Stimulated activated naive CD8-positive, alpha-beta T cell treated with anti-CD3 and anti-CD28 coated beads, Interleukin-15, Interleukin-2, amounts not matched to agents 100 ng/mL and 50 ng/mL, for 24 hours (primary cell): Measurements from ENCODE around the gene TCAF2.
A peak's percentile ranks its signal among the peaks of the same experiment; 100 is the strongest.
"Not testable (repeated sequence)": the region's sequence is repeated elsewhere in the genome, so short reads cannot be mapped to it uniquely, and the experiment has no call there.

Experiments used
- H3K27ac Mint-ChIP-seq: one replicate; pipeline ENCODE4 v1.8.0; 2021; ENCODE audit warnings: mild to moderate bottlenecking, mixed read lengths
- H3K27me3 Mint-ChIP-seq: one replicate; pipeline ENCODE4 v1.8.0; 2021; ENCODE audit warnings: mixed read lengths
- H3K36me3 Mint-ChIP-seq: one replicate; pipeline ENCODE4 v1.8.0; 2021; ENCODE audit warnings: low read depth, mixed read lengths
- H3K4me1 Mint-ChIP-seq: one replicate; pipeline ENCODE4 v1.8.0; 2021; ENCODE audit warnings: low read depth, mixed read lengths
- H3K4me3 Mint-ChIP-seq: one replicate; pipeline ENCODE4 v1.8.0; 2021; ENCODE audit warnings: mild to moderate bottlenecking, mixed read lengths
- H3K9me3 Mint-ChIP-seq: one replicate; pipeline ENCODE4 v1.8.0; 2021; ENCODE audit warnings: mixed read lengths

Gene TCAF2

DNA sequence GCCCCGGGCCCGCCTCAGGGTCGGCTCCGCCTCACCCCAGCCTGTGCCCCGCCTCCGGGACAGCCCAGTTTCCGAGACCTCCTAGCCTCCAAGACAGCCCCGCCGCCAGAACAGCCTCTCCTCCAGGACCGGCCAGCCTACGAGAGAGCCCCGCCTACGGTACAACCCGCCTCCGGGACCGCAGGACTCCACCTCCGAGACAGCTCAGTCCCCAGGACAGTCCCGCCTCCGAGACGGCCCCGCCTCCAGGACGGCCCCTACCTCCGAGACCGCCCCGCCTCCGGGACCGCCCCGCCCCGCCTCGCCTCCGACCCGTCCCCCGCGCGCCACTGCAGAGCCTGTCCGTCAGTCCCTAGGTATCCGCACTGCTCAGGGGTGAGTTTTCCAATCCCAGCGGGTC, at the start of gene TCAF2:
Gene TCAF2, plus strand, starts transcription at position 329 of the 400 bp plus-strand sequence.
- H3K4me3 Mint-ChIP-seq: peak within 1 kb of the TSS; percentile 35

DNA sequence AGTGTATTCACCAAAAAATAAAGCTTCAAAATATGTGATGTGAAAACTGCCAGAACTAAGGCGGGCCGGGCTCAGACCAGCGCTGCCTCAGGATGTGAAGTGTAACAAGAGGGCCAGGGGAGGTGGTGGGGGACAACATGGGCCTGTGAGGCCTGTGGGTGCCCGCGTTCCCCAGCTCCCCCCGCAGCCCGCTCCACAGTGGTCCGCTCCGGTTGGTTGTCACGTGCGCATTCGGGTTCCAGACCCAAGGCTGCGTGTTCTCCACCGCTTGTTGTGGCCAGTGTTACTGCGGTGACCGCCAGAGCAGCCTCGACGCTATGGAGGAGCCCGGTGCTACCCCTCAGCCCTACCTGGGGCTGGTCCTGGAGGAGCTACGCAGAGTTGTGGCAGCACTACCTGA, 49.3 kb upstream of the TCAF2 start, which contains the start of gene CTAGE15:
Gene CTAGE15, plus strand, starts transcription at position 301 of the 400 bp plus-strand sequence. Its CDS starts 17 bp downstream, at position 318.
- not testable (repeated sequence) for H3K36me3 Mint-ChIP-seq, H3K4me1 Mint-ChIP-seq, H3K9me3 Mint-ChIP-seq, H3K27ac Mint-ChIP-seq, H3K4me3 Mint-ChIP-seq, H3K27me3 Mint-ChIP-seq

More for the DNA sequence above, at the start of gene TCAF2:
- not testable (repeated sequence) for H3K4me1 Mint-ChIP-seq, H3K27me3 Mint-ChIP-seq, H3K36me3 Mint-ChIP-seq, H3K9me3 Mint-ChIP-seq, H3K27ac Mint-ChIP-seq

DNA sequence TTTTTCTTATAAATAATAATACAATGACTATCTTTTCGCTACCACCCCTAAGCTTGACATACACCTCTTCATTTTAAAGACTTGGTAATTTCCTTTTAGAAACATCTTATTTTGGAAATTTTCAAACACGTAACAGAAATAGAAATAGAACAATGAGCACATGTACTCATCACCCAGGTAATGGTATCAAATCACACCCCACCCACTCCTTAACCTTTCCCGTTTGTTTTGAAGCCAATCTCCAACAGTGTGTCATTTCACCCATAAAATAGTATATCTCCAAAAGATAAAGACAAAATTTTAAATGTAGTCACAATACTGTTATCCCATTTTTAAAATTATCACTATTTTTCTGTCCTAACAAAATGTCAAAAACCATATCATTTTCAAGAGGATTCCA, 32.6 kb upstream of the TCAF2 start:
- not testable (repeated sequence) for H3K27me3 Mint-ChIP-seq

DNA sequence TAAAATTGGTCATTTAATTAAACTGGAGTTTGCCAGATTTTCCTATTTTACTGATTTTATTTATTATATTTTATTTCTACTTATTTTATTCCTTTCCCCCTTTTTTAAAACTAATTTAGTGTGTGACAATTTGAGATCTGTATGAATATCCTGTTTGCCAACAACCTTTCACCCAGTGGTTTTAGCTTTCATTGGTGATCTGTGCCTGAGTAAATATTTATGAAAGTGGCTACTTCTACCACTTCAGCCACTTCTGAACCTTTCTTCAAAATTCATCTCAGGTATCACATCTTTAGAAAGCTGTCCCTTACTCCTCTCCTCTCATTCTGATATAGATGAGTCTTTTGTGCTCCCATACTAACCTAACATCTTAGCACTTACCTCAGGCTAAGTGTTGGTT, 30.9 kb upstream of the TCAF2 start:
- H3K36me3 Mint-ChIP-seq, H3K27ac Mint-ChIP-seq, H3K4me1 Mint-ChIP-seq, H3K4me3 Mint-ChIP-seq, H3K9me3 Mint-ChIP-seq, H3K27me3 Mint-ChIP-seq: not testable (repeated sequence)

More for the DNA sequence above, 32.6 kb upstream of the TCAF2 start:
- not testable (repeated sequence) for H3K4me3 Mint-ChIP-seq, H3K4me1 Mint-ChIP-seq, H3K27ac Mint-ChIP-seq, H3K36me3 Mint-ChIP-seq, H3K9me3 Mint-ChIP-seq

DNA sequence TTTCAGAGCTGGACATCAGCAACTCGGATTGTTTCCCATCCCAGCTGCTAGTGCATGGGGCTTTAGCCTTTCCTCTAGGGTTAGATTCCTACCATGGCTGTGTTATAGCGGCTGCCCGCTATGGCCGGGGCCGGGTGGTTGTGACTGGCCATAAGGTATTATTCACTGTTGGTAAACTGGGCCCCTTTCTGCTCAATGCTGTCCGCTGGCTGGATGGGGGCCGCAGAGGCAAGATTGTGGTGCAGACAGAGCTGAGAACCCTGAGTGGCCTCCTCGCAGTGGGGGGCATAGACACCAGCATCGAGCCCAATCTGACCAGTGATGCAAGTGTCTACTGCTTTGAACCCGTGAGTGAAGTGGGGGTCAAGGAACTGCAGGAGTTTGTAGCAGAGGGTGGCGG, 22.7 kb upstream of the TCAF2 start:
- not testable (repeated sequence) for H3K4me1 Mint-ChIP-seq, H3K27ac Mint-ChIP-seq, H3K27me3 Mint-ChIP-seq, H3K9me3 Mint-ChIP-seq, H3K4me3 Mint-ChIP-seq, H3K36me3 Mint-ChIP-seq

DNA sequence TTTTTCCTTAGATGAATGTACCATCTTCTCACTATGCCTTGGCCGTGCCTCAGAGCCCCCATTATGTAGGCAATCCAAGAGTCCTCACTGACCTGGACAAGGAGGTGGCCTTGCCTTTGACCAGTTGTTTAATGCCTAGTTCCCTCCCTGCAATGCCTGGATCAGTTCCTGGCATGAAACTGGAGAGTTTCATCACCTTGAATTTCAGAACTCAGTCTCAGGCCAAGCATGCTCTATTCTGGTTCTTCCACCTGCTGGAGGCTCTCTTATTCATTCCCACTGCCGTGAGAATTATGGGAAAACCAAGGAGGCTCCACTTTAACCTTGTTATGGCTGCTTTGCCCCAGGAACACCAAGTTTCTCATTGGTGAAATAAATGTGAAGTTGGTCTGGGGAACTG, 17.2 kb upstream of the TCAF2 start:
- H3K4me1 Mint-ChIP-seq, H3K9me3 Mint-ChIP-seq, H3K27me3 Mint-ChIP-seq, H3K36me3 Mint-ChIP-seq, H3K4me3 Mint-ChIP-seq, H3K27ac Mint-ChIP-seq: not testable (repeated sequence)

DNA sequence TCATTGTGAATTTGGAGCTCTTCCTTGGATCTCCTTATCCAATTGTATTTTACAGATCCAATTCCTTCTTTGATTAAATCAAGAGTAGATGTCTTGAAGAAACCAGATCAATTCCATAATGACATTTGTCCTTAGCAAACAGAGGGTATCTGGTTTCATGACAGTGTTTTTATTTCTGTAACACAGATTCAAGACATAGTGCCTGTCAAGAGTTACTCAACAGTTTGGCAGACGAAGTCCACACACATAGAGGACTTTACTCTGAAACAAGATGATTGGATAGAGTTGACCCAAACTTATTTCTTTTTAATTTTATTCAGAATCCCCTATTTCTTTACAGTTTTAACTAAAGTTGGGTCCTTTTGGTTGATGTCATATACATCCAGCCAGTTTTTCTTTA, 14.7 kb upstream of the TCAF2 start:
- H3K4me1 Mint-ChIP-seq, H3K36me3 Mint-ChIP-seq, H3K4me3 Mint-ChIP-seq, H3K27me3 Mint-ChIP-seq, H3K9me3 Mint-ChIP-seq, H3K27ac Mint-ChIP-seq: not testable (repeated sequence)

DNA sequence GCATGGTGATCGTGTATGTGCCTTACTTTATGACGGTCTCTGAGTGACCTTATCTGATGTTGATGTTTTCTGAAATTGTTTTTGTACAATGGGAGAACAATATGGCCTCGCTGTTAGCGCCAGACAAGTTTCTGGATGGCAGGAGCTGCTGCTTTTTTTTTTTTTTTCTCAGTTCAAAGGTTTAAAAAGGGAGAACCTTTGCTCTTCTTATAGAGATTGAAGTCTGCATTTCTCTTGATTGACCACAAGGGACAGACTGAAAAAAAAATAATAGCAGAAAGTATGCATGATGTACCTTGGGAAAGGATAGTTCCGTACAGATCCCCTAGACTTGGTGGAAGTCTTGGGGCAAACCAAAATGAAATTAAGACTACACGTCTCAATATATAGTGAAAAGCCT, 5.2 kb upstream of the TCAF2 start:
- not testable (repeated sequence) for H3K4me1 Mint-ChIP-seq, H3K4me3 Mint-ChIP-seq, H3K27ac Mint-ChIP-seq, H3K9me3 Mint-ChIP-seq, H3K36me3 Mint-ChIP-seq, H3K27me3 Mint-ChIP-seq

DNA sequence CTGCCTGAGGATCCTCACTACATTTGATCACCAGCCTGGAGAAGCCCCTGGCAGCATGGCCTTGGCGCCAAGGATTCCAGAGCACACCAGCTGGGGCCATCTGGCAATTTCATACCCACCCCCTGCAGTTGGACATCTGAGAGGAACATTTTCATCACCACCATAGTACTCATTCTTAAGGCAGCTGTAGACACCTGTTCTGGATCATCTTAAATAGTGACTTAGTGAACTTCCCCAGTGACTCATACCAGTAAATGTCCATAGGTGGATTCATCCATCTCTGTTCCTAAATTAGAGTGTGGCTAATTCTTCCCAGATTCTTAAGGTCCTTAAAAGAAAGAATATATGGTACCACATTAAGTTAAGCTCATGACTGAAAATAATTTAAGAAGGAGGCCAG, 3.6 kb upstream of the TCAF2 start:
- H3K9me3 Mint-ChIP-seq, H3K36me3 Mint-ChIP-seq, H3K4me3 Mint-ChIP-seq, H3K27me3 Mint-ChIP-seq, H3K4me1 Mint-ChIP-seq, H3K27ac Mint-ChIP-seq: not testable (repeated sequence)

DNA sequence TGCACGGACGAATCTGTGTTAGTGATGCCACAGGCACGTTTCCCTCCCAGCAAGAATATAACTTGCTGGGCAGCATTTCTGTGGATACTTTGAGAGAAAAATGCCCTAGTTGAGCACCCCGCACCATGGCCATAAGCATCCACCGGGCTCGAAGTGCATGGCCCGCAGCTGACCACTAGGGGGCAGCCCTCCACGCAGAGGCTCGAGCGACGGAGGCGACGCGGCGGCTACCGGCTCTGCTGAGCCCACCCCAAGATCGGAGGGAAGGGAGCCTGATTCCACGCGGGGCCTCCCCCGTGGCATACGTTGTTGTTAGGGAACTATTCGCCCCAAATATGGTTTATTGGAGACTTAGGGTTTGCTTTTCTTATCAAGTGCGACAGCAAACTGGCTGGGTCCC, 716 bp upstream of the TCAF2 start:
- H3K4me3 Mint-ChIP-seq, H3K4me1 Mint-ChIP-seq, H3K9me3 Mint-ChIP-seq, H3K27ac Mint-ChIP-seq, H3K27me3 Mint-ChIP-seq, H3K36me3 Mint-ChIP-seq: not testable (repeated sequence)

DNA sequence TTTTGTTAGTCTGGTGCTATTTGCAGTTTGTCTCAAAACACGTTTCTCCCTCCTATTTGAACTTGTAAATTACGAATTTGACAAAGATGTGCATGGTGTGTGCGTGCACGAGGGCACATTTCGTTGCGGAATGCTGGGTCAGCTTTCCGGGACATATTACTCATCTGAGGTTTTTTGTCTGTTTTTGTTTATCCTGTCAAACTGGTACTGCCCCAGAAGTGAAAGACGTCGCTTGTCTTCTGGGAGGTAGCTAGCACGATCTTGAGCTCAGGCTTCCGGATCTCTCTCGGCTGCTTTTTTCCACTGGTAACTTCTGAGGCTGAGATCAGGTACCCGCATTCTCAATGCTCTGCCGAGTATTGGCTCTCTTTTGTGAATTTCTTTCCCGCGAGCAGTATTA, 401 bp downstream of the TCAF2 start:
- H3K9me3 Mint-ChIP-seq, H3K36me3 Mint-ChIP-seq, H3K4me3 Mint-ChIP-seq, H3K27ac Mint-ChIP-seq, H3K27me3 Mint-ChIP-seq, H3K4me1 Mint-ChIP-seq: not testable (repeated sequence)

DNA sequence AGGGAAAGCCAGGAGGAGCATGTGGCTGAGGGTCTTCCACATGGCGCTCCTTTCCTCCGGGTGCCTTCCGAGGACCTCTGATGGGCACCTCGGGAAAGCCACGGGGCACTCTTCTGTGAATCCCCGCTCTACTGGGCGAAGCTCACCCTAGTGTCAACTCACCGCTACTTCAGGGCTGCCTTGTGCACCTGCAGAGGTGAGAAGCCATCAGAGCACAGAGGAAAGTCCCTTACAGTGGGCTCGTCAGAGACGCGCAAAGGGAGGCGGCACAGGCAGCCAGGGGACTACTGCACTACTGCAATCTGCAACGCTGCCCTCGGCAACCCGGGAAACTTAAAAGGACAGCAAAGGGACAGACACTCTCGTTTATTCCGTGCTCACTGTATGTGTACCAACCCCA, 1.4 kb downstream of the TCAF2 start:
- H3K4me1 Mint-ChIP-seq, H3K27ac Mint-ChIP-seq, H3K36me3 Mint-ChIP-seq, H3K4me3 Mint-ChIP-seq, H3K9me3 Mint-ChIP-seq, H3K27me3 Mint-ChIP-seq: not testable (repeated sequence)

DNA sequence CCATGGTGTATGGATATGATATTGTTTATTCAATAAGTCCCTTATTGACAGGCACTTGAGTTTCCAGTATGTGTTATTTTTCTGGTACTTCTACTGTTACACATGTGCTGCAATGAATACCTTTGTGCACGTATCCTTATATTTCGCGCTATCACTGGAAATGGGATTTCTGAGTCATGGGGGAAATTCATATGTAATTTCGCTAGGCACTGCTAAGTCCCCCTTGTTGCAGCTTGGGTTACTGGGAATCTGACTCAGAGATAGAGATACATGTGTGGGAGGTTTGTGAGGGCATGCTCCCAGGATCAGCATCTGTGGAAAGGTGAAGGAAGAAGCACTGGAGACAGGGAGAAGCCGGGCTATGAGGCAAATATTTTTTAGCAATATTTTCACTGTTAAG, 9.9 kb downstream of the TCAF2 start:
- not testable (repeated sequence) for H3K4me3 Mint-ChIP-seq, H3K27me3 Mint-ChIP-seq, H3K36me3 Mint-ChIP-seq, H3K9me3 Mint-ChIP-seq, H3K27ac Mint-ChIP-seq, H3K4me1 Mint-ChIP-seq

DNA sequence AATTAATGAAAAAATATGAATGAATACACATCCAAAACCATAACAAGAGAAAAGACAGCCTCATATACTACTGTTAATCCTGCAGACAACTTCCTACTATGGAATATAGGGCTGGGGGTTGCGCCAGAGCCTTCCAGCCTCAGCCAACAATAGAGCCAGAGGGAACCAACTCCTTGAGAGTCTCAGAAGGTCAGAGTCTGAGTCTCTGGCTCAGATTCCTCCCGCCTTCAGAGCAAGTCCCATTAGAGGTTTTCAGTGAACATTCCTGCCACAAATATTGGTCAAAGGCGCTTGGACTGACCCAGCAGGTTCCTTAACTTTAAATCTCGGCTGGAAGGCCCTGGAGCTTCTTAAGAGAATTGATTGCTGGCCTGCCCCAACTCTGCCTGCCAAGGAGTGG, 11.7 kb downstream of the TCAF2 start:
- not testable (repeated sequence) for H3K4me1 Mint-ChIP-seq, H3K36me3 Mint-ChIP-seq, H3K27me3 Mint-ChIP-seq, H3K27ac Mint-ChIP-seq, H3K9me3 Mint-ChIP-seq, H3K4me3 Mint-ChIP-seq

DNA sequence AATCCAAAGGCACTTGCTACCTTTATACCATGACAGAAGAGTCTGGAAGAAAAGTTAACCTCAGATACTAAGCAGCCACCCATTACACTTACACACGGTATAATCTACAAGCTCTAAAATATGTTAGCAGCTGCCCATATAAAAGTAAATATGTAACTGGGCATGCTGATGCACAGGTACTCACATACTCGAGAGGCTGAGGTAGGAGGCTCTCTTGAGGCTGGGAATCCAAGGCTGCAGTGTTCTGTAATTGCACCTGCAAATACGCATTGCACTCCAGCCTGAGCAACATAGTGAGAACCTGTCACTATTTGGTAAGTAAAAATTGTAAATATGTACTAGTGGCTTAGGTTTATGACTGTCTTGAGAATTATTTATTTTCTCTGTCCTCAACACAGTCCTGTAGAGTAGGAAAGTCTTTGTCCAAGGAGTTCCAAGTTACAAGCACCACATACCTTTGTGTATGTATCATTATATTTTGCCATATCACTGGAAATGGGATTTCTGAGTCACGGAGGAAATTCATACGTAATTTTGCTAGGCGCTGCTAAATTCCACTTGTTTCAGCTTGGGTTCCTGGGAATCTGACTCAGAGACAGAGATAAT, 12.3 kb downstream of the TCAF2 start:
- not testable (repeated sequence) for H3K9me3 Mint-ChIP-seq, H3K36me3 Mint-ChIP-seq, H3K27me3 Mint-ChIP-seq, H3K4me3 Mint-ChIP-seq, H3K27ac Mint-ChIP-seq, H3K4me1 Mint-ChIP-seq

DNA sequence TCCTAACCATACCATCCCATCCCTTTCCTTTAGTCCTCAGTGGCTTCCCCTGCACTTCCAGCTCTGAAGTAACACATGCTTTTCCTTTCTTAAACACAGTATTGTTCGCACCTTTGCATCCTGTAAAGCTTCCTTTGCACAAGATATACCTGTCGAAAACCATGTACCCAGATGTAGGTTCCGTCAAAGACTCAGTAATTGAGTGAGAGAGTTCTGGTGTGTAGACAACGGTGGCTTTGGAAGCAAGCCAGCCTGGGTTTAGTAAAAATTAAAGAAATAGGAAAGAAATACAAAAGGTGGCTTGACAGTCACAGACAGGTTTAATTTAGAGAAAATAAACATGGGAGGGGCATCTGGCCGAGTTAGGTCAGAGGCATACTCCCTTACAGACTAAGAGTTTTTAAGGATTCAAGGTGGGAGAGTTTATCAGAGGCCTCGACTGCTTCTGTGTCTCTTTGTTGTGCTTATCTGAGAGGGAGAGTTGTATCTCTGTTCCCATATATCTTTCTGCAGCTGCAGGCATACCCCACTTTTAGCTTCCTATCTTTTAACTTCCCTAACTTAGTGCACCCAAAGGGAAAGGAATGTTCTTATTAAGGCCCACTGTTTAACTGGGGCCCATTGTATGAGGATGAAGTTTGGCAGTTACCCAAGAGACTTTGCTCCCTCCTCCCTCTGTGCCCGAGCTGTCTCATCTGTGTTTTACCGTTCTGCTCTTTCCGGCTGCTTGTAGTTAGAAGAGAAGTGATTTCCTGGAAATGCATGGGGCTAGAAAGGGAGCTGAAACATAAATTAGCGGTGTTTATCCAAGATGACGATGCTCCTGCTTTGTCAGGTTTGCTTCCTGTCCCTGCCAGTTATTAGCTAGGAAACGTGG, 14.8 kb downstream of the TCAF2 start:
- not testable (repeated sequence) for H3K27me3 Mint-ChIP-seq, H3K9me3 Mint-ChIP-seq, H3K36me3 Mint-ChIP-seq, H3K27ac Mint-ChIP-seq, H3K4me1 Mint-ChIP-seq, H3K4me3 Mint-ChIP-seq
